Activated CD4-positive, alpha-beta T cell treated with anti-CD3 and anti-CD28 coated beads, Interleukin-10, Interleukin-2, amounts not matched to agents 100 ng/mL and 50 ng/mL, durations not matched to agents 16 hours and 8 hours (primary cell): ENCODE results near the gene NEUROG1.

ENCODE experiments used
- DNase-seq: peaks from one replicate; pipeline ENCODE4 v3.0.0-alpha.2; 2020

NEUROG1 gene

GRCh38 chr5:135561266-135561665 lies 25.5 kb upstream of the NEUROG1 start:
- no peak for DNase-seq

- peak; percentile 79 for DNase-seq
These were observed 25.1 kb upstream of the NEUROG1 start for GRCh38 chr5:135560858-135561257.

- DNase-seq = no peak
These were observed 23.6 kb upstream of the NEUROG1 start for GRCh38 chr5:135559354-135559753.

DNA sequence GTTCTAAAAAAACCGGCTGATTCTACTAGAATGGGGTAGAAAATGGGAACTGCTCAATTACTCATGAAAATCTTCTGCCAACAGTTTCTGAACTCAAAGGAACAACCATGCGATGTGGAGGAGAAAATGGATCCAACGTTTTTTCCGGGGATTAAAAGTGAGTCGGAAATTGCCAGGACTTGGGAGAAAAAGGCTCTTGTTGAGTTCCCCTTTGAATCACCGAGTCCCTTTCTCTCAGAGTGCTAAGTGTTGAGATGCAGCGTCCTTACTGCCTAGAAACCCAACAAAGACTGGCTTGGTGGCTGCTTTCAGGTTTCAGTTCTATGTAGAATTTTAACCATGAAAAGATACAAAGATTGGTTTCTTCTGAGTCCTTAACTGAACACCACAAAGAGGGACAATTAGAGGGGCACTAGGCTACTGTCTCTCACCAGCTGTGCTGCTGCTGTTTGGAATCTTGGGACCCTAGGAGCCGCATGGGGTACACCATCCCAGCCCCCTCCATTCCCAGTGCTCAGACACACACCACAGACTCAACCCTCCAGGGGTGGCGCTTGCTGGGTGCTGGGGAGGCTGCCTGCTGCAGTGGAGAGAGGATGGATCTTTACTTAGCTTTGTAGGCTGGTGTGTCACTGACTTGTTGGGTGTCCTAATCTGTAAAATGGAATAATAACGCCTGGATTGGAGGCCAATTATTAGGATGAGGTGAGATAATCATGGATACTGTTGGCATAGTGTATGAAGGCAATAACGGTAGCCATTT lies 21.5 kb upstream of the NEUROG1 start:
- DNase-seq = no peak

- no peak for DNase-seq
These were observed 20.9 kb upstream of the NEUROG1 start for GRCh38 chr5:135556620-135557019.

- no peak for DNase-seq
These were observed 19.8 kb upstream of the NEUROG1 start for GRCh38 chr5:135555530-135555929.

DNA sequence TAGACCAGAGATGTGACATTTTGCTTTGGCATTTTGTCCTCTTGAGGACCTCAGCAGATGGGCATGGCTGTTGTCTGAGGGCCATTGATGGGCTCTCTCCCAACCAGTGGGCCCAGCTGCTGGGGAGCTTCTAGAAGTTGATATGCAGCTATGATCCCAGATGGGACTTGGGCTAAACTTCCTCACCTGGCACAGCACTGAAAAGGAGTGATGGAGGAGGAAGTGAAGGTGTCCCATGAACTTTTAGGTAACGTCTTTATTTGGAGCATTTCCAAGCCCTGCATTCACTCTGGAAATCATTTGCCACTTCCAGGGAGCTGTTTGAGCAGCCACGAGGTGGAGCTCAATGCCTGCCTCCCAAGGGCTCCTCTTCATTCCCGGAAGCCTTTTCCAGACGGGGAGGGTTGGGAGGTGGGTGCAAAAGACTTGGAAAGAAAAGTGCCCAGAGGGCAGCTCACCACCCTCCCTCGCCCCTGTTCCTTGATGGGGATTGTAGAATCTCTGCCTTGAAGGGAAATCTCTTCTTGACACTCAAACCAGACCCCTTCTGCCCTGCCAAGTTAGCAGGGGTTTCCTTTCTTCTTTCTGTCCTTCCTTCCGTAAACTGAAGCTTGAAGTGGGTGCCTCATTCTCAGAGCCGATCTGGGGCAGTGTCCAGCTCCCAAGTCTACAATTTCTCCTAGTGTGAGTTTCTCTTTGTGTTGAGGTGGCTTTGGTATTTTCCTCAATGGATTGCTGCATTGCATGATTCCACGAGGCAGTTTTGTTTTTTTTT lies 18.1 kb upstream of the NEUROG1 start:
- no peak for DNase-seq

DNA sequence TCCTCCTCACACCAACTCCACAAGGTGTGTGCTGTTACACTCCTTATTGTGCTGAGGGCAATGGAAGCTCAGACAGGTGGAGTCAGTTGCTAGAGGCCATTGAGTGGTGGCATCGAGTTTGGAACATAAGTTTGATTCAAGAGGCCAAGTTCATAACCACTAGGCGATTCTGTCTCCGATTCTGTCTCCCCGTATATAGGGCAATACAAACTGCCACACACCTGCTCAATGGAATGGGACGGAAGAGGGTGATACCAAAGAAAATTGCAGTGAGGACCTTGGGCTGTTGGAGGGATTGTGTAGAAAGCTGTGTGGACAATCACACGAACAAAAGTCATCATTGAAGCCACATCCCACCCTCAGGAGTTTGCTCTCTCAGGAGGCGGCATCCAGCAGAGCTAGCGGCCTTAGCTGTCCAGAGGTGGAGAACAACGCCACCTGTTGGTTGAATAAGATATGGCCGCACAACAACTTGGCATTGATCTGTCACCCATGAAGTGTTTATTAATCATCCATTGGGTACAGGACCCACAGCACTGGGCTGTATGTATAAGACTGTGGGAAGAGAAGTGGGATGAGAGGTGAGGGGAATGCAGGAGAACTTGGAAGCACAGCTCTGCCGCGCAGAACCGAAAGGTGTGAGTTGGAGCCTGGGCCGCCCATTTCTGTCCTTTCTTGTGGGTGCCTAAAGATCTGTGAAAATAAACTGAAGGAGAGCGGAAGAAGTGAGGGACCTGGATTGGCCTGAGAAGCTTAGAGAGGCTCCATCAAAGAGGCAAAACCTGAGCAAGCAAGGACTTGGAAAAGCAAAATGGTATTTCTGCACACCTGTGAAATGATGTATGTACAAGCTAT lies 16.1 kb upstream of the NEUROG1 start:
- DNase-seq = peak; percentile 73

GRCh38 chr5:135549413-135549812 lies 13.6 kb upstream of the NEUROG1 start:
- no peak for DNase-seq

- no peak for DNase-seq
These were observed 12.0 kb upstream of the NEUROG1 start for GRCh38 chr5:135547590-135548254.

GRCh38 chr5:135546912-135547311 lies 11.1 kb upstream of the NEUROG1 start:
- no peak for DNase-seq

DNA sequence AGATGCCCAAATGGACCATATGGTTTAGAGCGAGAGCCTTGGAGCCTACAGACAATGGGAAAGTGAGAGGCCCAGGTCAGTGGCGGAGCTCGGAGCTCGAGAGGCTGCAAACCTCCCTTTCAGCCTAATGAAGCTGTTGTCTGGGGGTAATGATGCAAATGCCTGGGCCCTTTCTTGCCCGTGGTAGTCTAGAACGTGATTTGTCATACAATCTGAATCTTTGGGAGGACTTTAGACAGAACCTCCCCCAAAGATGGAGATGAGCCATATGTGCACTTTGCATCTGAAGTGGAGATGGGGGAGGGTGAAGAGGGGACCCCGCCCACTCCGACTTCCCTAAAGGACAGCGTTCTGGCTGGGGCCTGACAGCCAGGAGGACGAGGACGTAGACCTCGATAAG lies 10.3 kb upstream of the NEUROG1 start:
- no peak for DNase-seq

GRCh38 chr5:135545099-135545498 lies 9.3 kb upstream of the NEUROG1 start:
- DNase-seq = no peak

GRCh38 chr5:135543485-135544304 lies 7.9 kb upstream of the NEUROG1 start:
- no peak for DNase-seq

DNA sequence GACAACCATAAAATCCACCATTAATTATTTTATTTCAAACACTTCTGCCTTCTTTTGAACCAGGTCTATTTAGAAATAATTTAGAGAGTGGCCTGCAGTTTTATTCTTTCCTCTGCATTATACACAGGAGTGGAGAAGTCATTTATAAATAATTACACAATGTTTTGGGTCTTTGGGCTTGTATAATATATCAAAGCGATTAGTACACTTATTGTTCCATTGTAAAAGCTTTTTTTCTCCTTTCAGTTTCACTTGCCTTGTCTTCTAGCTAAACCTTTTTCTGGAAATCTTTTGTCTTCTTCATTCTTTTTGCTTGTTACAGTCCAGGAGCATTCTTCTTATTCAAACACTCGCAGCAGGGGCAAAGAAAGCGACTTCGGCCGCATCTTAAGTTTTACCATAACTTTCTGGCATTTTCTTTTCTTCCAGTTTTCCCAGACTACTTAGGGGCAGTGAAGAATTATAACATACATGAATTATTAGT lies 7.3 kb upstream of the NEUROG1 start:
- no peak for DNase-seq

GRCh38 chr5:135541807-135542502 lies 6.2 kb upstream of the NEUROG1 start:
- no peak for DNase-seq

DNA sequence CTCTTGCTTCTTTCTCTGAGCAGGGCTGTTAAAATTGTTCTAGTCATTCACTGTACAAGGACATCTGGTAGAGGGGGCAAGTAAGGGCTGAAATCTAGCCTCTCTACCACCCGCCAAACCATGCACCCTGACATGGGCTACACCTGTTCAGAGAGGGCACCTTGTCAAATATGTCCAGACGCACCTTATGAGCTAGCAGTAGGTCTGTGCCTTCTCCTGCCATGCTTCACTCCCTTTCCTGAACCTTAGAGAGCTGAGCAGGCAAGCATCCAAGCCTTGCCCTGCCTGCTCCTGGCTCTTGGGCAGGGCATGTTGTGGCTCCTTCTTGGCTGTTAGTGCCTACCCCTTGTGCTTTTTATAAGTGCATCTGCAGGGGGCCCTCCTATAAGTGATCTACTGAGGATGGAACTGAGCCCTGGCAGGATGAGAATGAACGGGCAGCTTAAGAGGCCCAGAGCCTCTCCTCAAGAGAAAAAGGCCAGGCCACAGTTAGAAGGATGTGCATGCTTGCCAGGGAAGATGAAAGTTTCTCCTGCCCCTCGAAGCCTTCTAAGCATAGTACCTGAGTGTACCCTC lies 3.8 kb upstream of the NEUROG1 start:
- DNase-seq = no peak

DNA sequence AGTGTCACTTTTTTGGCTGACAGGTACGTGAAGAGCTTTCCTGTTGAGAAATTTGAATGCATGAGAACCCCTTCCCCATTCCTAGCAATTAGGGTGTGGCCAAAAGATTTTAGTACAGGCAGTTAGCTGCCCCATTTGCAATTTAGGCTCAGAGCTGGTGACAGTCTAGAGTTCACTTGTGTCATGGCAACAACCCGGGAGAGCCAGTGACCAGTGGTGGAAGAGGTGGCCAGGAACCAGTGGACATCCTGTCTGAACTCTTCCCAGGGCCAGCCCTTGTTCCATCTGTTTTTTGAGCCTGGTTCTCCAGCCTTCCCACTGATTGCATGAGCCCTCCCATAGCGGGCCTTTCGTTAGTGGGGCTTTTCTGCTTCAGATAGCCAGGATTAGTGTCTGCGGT lies 2.5 kb upstream of the NEUROG1 start:
- no peak for DNase-seq

DNA sequence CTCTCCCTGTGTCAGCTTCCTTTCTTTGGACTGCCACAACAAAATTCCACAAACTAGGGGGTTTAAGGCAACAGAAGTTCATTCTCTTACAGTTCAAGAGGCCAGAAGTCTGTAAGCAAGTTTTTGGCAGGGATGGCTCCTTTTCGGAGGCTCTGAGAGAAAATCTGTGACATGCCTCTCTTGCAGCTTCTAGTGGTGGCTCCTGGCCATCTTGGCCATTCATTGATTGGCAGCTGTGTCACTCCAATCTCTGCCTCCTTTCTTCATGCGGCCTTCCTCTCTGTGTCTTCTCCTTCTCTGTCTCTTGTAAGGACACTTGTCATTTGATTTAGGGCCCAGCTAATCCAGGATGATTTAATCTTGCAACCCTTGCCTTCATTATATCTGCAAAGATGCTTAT lies 2.0 kb upstream of the NEUROG1 start:
- DNase-seq = no peak

- DNase-seq = no peak
These were observed 1.5 kb upstream of the NEUROG1 start for GRCh38 chr5:135537271-135537670.

DNA sequence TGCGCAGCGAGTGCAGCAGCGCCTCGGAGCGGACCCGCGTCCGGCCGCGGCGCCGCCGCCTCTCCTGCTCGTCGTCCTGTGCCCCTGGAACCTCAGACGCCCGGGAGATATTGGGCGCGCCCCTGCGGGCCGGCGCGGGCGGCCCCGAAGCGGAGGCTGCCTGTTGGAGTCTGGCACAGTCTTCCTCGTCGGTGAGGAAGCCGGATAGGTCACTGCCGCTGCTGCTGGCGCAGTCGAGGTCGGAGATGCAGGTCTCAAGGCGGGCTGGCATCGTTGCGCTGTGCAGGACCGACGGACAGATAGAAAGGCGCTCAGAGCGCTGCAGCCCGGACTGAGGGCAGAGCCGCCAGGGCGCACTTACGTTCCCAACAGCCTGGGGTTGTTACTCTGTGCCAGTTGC lies 344 bp downstream of the NEUROG1 start:
- DNase-seq = no peak
